Measurements from ENCODE around the gene EME1.

The EME1 gene

DNA sequence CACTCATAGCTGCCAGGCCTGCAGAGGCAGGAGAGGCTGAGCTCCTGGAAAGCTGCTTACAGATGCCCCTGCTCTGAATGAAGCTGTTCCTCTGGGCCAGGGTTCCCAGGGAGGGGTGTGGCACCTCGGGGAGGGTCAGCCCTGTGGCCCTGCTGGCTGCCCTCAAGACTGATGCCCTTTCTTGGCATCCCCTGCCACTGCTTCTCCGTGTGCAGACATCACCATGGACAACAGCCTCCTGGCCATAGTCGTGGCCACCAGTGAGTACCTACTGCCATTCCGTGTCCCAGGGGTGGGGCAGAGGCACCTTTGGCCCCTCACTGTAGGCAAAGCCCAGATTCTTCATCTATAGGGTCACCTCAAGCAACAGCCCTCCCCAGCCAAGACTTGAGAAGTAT is 9.0 kb upstream of the EME1 start:
- DNase-seq, result no peak

DNA sequence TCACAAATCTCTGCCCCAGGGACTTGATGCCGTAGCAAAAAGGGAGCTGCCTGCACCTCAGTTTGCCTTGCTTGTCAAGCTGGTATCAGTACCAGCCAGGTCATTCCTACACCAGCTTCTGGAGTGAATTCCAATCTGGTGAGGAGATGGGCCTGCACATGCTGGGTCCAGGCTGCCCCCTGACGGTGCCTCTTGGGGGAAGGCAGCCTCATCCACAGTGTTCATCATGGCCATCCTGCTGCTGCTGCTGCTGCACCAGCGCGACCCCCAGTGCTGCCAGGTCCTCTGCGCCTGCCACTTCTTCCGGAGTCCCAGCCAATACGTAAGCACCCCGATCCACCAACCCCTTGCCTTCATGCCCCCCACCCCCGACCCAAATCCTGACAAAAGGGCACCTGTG is 8.3 kb upstream of the EME1 start:
- DNase-seq, result no peak

DNA sequence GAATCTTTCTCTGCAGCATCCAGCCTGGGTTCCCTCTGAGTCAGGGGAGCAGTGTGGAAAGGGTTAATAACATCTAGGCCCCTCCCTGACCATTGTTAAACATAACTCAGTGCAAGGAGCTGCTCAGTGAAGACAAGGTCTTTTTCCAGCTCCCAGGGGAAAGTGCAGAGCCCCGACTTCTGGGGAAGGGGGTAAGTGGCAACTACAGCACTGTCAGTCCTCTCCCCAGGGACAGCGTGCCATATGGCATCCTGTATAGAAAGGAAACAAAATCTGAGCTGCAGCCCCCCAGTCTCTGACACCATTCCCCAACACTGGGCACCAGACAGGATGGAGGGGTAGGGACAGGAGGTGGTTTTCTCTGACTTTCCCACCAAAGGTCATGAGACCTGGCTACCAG is 7.9 kb upstream of the EME1 start:
- no peak for DNase-seq

DNA sequence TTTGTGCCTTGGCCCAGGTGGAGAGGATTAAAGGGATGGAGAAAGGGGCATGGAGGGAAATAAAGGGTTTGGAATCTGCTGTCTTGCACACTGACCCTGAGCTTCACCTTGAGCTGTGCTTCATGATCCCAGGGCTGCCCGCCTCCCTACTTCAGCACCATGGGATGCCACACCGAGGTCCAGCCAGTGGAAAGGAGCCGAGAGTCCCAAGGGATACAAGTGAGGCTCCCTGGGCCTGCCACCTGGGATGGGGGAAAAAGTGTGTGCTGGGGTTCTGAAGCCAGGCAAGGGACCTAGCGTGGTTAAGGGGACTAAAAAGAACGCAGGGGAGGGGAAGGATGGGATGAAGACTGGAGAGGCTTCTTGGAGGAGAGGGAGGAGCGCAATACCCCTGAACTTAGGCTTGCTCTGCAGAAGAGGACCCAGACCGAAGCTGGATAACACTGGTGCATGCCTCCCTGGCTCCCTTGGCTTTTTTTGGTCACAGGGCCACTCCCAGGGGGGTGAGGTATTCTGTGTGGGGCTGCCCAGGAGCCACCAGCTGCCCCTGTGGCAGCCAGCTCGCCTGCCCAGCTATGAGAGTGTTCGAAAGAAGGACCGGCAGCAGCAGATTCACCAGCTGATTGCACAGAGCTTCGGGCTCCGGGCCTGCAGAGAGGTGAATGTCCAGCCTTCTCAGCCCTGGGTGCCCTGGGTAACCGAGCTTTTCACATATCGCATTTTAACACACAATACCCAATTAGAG is 7.2 kb upstream of the EME1 start:
- no peak for DNase-seq

DNA sequence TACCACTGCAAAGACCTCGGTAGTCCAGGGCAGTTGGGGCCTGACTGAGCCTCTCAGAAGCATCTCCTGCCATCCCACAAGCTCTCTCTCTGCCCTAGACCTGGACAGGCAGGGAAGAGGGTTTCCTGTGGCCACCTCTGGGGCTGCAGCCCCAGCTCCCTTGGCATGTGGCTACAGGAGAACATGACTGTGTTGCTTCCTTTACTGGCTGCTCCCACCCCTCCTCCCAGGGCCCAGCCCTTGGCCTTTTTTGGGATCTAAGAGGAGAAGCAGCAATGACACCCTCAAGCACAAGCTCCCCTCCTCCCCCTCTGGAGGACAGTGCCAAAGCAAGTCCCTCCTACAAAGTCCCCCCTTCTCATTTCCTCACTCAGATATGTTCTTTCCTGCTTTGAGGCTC is 5.6 kb upstream of the EME1 start:
- DNase-seq, result no peak

DNA sequence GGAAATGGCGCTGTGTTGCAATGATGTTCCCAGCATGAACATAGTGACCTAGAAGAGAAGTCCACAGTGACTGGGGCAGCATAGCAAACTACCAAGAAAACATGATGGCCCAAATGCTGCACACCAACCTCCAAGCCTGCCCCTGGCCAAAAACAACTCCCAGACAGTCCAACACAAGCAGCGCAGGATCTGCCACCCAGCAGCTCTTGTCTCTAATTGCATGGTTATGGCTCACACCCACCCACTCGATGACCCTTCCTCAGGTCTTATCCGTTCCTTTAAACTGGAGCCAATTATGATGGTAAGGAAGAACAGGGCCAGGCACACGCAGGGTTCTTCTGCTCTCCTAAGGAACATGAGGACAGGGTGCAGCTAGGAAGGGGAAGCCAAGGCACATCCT is 3.0 kb upstream of the EME1 start:
- no peak for DNase-seq

DNA sequence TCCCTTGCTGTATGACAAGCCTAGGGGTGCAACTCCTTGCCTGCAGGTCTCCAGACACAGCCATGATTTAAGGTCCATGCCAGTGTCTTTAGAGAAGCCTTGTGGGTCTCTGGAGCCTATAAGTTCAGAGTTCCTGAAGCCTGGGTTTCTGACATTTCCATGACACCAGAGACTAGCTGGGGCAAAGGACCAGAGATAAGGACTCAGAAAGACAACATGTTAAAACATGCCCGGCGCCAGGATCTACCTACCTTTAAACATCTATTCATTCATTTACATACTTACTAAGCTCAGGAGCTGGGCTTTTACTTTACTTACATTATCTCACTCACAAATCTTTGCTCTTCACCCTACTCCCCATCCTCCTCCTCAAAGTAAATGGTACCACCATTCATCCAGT is 1.5 kb upstream of the EME1 start:
- DNase-seq, result no peak

DNA sequence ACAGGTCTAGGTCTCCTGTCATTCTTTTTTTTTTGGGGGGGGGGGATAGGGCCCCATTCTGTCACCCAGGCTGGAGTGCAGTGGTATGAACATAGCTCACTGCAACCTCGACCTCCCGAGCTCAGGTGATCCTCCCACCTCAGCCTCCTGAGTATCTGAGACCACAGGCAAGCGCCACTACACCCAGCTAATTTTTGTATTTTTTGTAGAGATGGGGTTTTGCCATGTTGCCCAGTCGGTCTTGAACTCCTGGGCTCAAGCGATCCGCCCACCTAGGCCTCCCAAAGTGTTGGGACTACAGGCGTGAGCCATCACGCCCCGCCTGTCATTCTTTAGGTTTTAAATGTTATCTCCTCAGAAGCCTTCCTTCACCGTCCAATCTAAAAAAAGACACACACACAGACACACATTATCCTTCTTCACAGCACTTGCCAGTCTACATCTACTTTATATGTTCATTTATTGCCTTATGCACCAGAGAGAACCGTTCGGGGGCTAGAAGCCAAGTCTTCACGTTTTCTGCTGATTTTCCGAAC is 739 bp upstream of the EME1 start:
- DNase-seq, result no peak

DNA sequence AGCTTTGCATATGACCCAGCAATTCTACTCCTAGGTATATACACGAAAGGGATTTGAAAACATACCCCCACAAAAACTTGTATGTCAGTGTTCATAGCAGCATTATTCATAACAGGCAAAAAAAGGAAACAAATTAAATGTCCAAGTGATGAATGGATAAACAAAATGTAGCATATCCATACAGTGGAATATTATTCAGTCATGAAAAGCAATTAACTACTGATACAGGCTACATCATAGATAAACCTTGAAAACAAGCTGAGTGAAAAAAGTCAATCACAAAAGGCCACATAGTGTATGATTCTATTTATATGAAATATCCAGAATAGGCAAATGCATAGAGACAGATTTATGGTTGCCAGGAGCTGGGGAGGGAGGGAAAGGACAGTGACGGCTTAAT is 676 bp downstream of the EME1 start:
- no peak for DNase-seq

DNA sequence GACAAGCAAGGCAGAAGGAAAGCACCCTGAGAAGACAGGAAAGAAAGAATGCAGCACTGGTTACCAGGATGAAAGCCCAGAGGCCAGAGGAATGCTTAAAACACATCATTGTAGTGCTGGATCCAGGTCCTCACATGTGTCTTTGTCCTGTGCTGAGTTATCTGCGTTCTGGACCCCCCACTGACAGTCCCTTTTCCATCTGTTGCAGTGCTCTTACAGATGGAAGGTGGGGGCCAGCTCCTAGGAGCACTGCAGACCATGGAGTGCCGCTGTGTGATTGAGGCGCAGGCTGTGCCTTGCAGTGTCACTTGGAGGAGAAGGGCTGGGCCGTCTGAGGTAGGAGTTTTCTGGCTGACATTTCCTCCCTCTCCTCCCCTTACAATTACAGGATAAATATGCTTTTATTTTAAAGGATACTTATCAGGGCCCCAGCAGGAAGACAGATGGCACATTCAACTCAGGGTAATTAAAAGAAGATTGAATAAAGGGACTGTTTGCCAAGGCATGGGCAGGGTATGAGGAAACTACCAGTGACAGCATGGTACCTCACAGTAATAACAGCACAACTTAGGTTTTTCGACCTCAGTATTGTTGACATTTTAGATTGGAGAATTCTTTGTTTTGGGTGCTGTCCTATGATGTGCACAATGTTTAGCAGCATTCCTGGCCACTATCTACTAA is 3.0 kb downstream of the EME1 start:
- no peak for DNase-seq

DNA sequence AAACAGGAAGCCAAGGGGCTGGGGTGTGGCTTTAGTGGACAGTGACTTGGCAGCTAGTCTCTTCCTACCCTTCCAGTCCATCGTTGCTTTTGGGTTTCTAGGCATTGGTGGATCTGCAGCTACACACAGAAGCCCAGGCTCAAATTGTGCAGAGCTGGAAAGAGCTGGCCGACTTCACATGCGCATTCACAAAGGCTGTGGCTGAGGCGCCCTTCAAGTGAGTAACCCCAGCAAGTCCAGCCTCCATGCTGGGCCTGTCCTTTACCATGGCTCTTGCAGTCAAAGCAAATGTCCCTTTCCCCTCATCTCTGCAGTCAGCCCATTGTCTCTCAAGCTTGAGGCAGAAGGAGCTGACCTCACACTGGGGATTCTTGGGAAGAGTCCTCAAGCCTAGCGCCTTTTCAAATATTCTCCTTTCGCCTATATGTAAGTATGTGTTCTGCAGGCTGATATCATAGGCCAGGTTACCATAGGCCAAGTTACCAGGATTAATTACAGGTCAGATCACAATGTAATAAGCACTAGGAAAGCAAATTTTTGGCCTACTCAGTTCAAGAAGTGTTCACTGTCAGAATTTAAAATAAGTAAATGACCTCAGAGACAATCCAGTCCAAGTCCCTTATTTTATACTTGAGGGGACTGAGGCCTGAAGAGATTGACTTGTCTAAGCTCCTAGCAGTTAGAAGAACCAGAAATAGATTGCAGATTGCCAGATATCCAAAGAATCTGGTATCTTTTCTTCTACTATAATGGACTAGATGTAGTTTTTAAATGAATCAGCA is 6.5 kb downstream of the EME1 start:
- no peak for DNase-seq

DNA sequence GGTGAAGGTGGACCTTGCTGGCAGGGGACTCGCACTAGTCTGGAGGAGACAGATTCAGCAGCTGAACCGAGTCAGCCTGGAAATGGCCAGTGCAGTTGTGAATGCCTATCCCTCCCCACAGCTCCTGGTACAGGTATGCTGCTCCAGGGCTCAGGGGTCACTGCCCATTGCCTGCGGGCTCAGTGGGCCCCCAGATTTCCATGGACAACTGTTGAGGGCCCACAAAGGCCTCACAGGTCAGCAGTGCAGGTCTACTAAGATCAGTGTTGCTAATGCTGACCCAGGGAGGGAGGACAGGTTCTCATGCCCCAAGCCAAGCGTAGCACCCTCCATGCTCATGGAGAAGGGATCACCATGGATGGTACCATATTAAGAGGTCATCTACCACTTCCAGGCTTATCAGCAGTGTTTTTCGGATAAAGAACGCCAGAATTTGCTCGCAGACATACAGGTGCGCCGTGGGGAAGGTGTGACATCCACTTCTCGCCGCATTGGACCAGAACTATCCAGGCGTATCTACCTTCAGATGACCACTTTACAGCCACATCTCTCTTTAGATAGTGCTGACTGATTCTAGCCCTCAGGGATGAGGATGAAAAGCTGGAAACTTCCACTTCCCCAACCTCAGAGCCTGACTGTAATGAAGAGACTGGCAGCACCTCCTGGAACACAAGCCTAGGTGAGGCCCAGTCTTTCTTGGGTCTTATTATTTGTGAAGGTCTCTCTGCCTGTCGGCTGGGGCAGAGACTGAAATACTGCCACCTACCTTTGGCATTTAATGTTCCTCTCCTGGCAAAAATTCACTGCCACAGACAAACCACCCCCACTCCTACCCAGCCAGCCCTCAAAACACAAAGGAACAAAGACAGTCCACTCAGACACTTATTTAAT is 7.6 kb downstream of the EME1 start:
- DNase-seq, result no peak

DNA sequence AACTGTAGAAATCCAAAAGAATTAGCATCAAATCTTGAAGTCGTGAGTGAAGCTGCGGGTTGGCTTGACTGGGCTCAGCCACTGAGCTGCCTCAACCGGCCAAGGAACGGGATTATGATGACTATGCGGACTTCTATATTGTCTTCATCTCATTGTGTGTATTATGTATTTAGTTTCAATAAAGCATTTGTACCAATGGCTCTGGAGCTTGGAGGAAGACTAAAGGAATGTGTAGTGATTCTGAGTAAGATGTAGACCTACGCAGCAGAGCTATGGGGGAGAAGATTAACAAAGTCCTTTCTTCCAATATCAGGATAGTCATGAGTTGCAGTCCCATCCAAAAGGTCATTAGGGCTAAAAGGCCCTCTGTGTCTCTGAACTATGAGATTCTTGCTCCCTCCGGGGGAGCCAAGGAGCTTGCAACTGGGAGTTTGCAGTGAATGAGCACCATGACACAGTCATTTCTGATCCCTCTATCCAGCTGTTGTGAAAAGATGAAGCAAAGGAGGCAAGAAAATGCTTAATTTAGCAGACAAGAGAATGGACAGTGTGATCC is 8.3 kb downstream of the EME1 start:
- DNase-seq, result no peak

DNA sequence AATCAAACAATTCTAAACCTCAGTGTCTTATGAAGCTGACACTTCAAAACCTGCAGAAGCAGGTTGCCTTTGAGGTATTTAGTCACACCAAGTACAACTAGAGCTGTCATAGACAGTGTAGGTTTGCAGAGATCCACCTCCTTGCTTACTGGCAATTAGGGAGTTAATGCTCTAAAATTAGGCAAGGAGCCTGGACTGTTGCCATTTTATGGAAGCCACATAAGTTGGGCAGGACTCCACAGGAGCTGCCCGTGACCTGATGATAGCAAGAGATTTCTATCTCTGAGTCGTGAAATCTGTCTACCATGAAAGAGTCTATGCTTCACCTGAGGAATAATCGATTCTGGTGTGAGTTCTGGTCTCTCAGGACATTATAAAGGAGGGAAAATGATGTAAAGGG is 8.9 kb downstream of the EME1 start:
- no peak for DNase-seq

DNA sequence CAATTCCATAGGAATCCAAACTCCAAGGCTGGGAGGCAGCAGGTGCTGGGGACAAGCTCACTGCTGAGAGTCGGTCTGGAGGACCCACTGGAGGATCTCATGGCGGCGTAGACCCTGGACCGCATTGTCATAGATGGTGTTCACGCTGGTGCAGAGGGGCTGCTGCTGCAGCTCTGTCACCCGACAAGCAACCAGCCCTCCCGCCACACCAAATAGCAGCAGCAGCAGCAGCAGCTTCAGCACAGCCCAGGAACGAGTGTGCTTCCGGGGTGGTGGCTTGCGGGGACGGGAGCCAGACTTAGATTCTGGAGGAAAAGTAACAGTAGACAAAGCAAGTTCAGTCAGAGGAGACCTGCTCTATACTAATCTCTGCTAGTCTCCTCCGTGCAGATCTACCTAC is 9.9 kb downstream of the EME1 start:
- no peak for DNase-seq

DNA sequence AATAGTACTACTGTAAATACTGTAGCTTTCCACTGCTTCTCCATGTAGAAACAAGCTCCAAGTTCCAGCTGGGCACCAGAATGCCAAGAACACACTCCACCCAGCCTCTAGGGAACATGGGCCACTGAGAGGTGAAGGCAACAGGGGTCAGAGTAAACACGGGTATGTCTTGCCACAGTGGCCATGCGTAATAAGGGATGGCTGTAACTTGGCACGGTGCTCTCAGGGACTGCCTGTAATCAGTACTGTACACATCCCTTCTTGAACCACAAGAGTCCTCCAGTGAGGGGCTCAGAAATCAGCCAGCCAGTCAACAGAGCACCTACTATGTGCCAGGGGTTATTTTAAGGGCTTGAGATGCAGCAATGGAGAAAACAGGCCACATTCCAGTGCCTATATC is 13.5 kb downstream of the EME1 start:
- DNase-seq, result no peak

DNA sequence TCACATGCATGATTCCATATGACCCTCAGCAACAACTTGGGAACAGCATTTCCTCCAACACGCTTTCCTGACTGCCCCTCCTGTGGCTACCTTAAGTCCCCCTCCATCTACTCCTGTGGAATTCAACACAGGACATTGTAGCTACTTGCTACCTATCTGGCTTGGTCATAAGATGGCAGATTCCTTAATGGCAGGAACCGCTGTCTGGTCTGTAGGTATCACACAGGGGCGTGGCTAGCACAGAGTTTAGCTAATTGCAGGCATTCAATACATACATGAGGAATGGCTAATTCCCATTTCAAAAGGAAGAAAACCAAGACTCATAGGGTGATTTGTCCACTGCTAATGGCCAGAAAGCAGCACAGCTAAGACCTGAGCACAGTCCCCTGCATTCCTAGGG is 15.7 kb downstream of the EME1 start:
- DNase-seq, result no peak

DNA sequence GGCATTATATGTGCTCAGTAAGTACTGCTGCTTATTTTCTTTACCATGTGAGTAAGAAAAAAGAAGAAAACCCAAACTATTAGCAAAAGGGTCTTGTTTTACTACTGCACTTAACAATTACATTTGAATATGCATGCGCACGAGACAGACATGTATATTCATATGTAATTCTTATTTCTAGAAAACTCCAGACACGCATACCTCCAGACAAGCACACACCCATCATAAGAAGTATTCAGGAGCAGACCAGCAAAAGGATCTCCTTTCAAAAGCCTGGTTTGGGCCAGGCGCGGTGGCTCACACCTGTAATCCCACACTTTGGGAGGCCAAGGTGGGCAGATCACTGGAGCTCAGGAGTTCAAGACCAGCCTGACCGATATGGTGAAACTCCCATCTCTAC is 16.5 kb downstream of the EME1 start:
- no peak for DNase-seq

DNA sequence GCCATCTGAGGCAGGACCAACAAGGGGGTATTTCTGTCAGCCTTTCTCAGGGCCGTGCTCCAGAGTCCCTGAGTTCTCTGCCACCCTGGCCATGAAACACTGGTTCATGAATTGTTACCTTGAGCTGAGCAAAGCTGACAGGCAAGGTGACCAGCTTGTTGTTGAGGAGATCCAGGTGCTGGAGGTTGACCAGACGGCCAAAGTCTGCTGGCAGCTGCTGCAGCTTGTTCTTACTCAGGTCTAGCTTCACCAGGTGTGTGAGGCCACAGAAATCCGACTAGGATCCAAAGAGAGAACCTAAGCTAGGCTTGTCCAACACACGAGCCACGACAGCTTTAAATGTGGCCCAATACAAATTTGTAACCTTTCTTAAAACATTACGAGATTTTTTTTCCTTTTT is 19.6 kb downstream of the EME1 start:
- no peak for DNase-seq

DNA sequence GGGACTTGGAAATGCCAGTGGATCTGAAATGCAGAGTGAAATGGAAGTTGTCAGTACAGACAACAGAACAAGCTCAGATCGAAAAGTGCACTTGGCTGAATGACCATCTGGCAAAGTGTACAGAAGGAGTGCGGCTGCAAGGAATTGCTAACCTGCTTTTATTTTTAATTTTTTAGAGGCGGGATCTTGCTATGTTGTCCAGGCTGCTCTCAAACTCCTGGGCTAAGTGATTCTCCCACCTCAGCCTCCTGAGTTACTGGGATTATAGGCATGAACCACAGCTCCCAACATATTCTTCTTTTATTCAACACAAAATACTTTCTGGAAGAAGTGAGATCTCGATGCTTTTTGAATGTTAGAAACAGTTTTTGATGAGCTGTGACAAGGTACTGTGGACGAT is 20.7 kb downstream of the EME1 start:
- DNase-seq, result no peak

DNA sequence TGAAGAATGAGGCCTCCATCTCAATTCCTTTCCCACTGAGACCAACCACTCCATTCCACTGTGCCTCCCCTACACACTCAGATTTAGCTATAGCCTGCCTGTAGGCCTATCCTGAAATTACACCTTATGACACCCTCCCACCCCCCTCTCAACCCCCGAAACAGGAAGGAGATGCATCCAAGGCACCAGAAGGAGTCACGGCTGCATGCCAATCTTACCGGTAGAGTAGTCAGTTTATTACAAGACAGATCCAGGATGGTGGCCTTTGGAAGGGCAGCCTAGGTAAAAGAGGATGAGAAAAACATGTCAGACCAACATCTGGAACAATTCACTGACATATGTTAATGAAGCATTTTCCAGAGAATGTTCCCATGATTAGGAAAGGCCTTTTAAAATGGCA is 21.7 kb downstream of the EME1 start:
- DNase-seq, result no peak

DNA sequence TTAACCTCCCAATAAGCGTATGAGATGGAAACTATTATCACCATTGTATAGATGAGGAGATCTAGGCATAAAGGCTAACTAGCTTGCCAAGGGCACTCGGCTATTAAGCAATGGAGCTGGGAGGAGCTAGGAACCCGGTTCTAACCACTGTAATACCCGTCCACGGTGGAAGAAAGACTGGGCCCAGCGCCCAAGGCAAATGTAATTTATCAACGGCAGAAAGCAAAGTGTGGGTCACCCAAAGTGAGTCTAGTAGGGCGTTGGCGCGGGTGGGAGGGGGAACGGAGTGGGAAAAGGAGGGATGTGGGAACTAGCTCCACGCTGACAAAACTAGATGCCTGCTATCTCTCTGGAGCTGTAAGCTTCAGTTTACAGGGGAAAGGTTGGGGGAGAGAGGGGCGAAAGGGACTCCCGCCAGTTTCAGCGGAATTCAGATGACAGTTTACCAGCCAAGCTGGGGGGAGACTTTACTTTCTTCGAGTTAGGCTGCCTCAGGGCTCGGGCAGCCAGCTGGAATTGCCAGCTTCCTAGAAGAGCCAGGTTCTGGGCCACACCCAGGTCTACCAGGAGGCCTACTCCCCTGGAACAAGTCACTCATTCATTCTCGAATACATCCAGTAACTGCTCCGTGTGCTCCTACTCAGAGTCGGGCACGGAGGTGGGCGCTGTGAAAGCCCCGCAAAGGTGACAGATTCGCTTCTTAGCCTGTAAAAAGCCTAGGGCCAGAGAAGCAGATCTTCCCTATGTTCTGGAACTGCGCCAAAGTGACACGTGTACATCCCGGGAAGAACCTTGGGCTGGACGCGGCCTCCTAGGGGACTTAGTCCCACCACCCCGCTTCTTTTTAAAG is 23.5 kb downstream of the EME1 start:
- no peak for DNase-seq

Data from DMS79 treated with DMSO at 0.1 percent for 48 hours (cell line).